NCI-H2196 (cell line): ENCODE measurements around the gene SEMA5A.
A peak's percentile ranks its signal among the peaks of the same experiment; 100 is the strongest.

ENCODE experiments used
- DNase-seq: peaks from one replicate; lab custom pipeline; 2025; ENCODE audit not compliant: unreplicated experiment; lab: John Stamatoyannopoulos, UW

The SEMA5A gene

GRCh38 chr5:9239071-9239470 is 306.8 kb downstream of the SEMA5A start:
- DNase-seq, result no peak

- no peak for DNase-seq
These were observed 312.2 kb downstream of the SEMA5A start for GRCh38 chr5:9233712-9234111.

GRCh38 chr5:9233035-9233434 is 312.8 kb downstream of the SEMA5A start:
- DNase-seq, result no peak

GRCh38 chr5:9231842-9232241 is 314.0 kb downstream of the SEMA5A start:
- DNase-seq, result no peak

- no peak for DNase-seq
These were observed 315.5 kb downstream of the SEMA5A start for GRCh38 chr5:9230355-9230754.

- no peak for DNase-seq
These were observed 319.8 kb downstream of the SEMA5A start for GRCh38 chr5:9226016-9226536.

- no peak for DNase-seq
These were observed 323.6 kb downstream of the SEMA5A start for GRCh38 chr5:9222054-9222976.

GRCh38 chr5:9218358-9218757 is 327.5 kb downstream of the SEMA5A start:
- no peak for DNase-seq

- no peak for DNase-seq
These were observed 333.3 kb downstream of the SEMA5A start for GRCh38 chr5:9212605-9213004.

GRCh38 chr5:9209846-9210492 is 335.9 kb downstream of the SEMA5A start:
- no peak for DNase-seq

GRCh38 chr5:9207817-9208418 is 338.0 kb downstream of the SEMA5A start:
- peak; percentile 31 for DNase-seq

GRCh38 chr5:9202636-9203035 is 343.2 kb downstream of the SEMA5A start:
- DNase-seq, result no peak

GRCh38 chr5:9201761-9202160 is 344.1 kb downstream of the SEMA5A start:
- DNase-seq, result no peak

- DNase-seq, result no peak
These were observed 344.9 kb downstream of the SEMA5A start for GRCh38 chr5:9201011-9201410.

- DNase-seq, result no peak
These were observed 347.5 kb downstream of the SEMA5A start for GRCh38 chr5:9198394-9198793.

GRCh38 chr5:9197881-9198260 is 348.0 kb downstream of the SEMA5A start:
- DNase-seq, result no peak

- no peak for DNase-seq
These were observed 349.3 kb downstream of the SEMA5A start for GRCh38 chr5:9196403-9197227.

- DNase-seq, result no peak
These were observed 351.4 kb downstream of the SEMA5A start for GRCh38 chr5:9194509-9194908.

GRCh38 chr5:9192266-9192665 is 353.6 kb downstream of the SEMA5A start:
- DNase-seq, result no peak

GRCh38 chr5:9189681-9190080 is 356.2 kb downstream of the SEMA5A start:
- DNase-seq, result no peak

- DNase-seq, result no peak
These were observed 356.9 kb downstream of the SEMA5A start for GRCh38 chr5:9188956-9189355.
